Muscle layer of colon (tissue), 2 donors: Measurements from ENCODE around the gene TMEM235.
"Not testable (repeated sequence)": the region's sequence is repeated elsewhere in the genome, so short reads cannot be mapped to it uniquely, and the experiment has no call there.

Source experiments
- H3K27ac ChIP-seq: one replicate; pipeline ENCODE4 v1.7.0; 2013; ENCODE audit warnings: low read depth, mild to moderate bottlenecking, low read length, moderate library complexity
- H3K27me3 ChIP-seq, 2 donors: one replicate each; pipeline ENCODE4 v1.7.0; 2013; ENCODE audit warnings: low read length in 2 of 2, mild to moderate bottlenecking in 2 of 2; ENCODE audit not compliant: insufficient read depth in 2 of 2, control insufficient read depth in 1 of 2
- H3K36me3 ChIP-seq: one replicate; pipeline ENCODE4 v1.7.0; 2013; ENCODE audit warnings: mild to moderate bottlenecking, low read length; ENCODE audit not compliant: insufficient read depth
- H3K4me1 ChIP-seq: one replicate; pipeline ENCODE4 v1.7.0; 2013; ENCODE audit warnings: mild to moderate bottlenecking, low read length; ENCODE audit not compliant: insufficient read depth
- H3K4me3 ChIP-seq, 2 donors: one replicate each; pipeline ENCODE4 v1.7.0; 2013; ENCODE audit warnings: low read length in 2 of 2, low read depth in 1 of 2, mild to moderate bottlenecking in 1 of 2, moderate library complexity in 1 of 2
- H3K9ac ChIP-seq: one replicate; pipeline ENCODE4 v1.7.0; 2013; ENCODE audit warnings: low read length
- H3K9me3 ChIP-seq: one replicate; pipeline ENCODE4 v1.7.0; 2013; ENCODE audit warnings: mild to moderate bottlenecking, low read length
- donor health status: abdominal sarcoma.
- donor health status: Adenocarcinoma of cecum.

The TMEM235 gene

GRCh38 chr17:78233678-78234077 is 2.2 kb downstream of the TMEM235 start:
- H3K9ac ChIP-seq: no peak overlapping the region
- no peaks in the 10 kb centered on the region for H3K4me1 ChIP-seq
- peaks cover 0 to 16% of the 10 kb centered on the region in 2 donors for H3K27me3 ChIP-seq
- H3K4me3 ChIP-seq: no peak overlapping the region
- H3K9me3 ChIP-seq: no peaks in the 10 kb centered on the region
- H3K27ac ChIP-seq: no peak overlapping the region
- H3K36me3 ChIP-seq: no peaks in the 10 kb centered on the region

DNA sequence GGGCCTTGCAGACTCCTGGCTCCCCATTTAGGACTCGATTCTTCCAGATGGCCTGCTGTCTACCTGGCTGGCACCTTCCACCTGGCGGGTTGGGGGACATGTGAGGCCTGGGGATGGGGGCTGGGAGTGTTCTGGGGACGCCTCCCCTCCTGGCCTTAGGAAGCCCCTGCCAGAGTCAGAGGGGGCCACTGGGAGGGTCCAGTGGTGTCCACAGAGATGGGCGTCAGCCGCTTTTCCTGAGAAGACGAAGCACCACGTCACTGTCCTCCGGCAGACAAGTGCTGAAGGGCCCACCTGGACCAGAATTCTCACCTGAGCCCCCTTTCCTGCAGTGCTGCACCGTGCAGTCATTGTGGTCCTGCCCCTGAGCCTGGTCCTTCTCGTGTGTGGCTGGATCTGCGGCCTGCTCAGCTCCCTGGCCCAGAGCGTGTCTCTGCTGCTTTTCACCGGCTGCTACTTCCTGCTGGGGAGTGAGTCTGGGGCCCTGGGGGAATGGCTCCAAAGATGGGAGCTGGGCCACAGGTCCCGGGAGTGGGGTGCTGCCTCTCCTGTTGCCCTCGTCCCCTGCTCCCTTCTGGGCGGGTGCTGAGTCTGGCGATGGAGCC is 2.9 kb downstream of the TMEM235 start:
- H3K4me1 ChIP-seq: no peaks in the 10 kb centered on the region
- H3K36me3 ChIP-seq: no peaks in the 10 kb centered on the region
- H3K27me3 ChIP-seq: peaks cover 0 to 18% of the 10 kb centered on the region in 2 donors
- H3K4me3 ChIP-seq: no peak overlapping the region
- H3K9ac ChIP-seq: no peak overlapping the region
- H3K27ac ChIP-seq: no peak overlapping the region
- no peaks in the 10 kb centered on the region for H3K9me3 ChIP-seq

- not testable (repeated sequence) for H3K9me3 ChIP-seq, H3K4me3 ChIP-seq, H3K9ac ChIP-seq, H3K36me3 ChIP-seq, H3K27ac ChIP-seq, H3K4me1 ChIP-seq
- H3K27me3 ChIP-seq: peaks cover 0 to 20% of the 10 kb centered on the region in 2 donors
Observed at GRCh38 chr17:78235022-78235421, 3.6 kb downstream of the TMEM235 start.

GRCh38 chr17:78235885-78236284 is 4.5 kb downstream of the TMEM235 start:
- Histone ChIP-seq H3K4me1 (no peaks in the 10 kb centered on the region), H3K27me3 (peaks cover 0 to 20% of the 10 kb centered on the region in 2 donors), H3K9ac (no peak overlapping the region), H3K4me3 (no peak overlapping the region), H3K27ac (no peak overlapping the region), H3K36me3 (no peaks in the 10 kb centered on the region), H3K9me3 (no peaks in the 10 kb centered on the region)

DNA sequence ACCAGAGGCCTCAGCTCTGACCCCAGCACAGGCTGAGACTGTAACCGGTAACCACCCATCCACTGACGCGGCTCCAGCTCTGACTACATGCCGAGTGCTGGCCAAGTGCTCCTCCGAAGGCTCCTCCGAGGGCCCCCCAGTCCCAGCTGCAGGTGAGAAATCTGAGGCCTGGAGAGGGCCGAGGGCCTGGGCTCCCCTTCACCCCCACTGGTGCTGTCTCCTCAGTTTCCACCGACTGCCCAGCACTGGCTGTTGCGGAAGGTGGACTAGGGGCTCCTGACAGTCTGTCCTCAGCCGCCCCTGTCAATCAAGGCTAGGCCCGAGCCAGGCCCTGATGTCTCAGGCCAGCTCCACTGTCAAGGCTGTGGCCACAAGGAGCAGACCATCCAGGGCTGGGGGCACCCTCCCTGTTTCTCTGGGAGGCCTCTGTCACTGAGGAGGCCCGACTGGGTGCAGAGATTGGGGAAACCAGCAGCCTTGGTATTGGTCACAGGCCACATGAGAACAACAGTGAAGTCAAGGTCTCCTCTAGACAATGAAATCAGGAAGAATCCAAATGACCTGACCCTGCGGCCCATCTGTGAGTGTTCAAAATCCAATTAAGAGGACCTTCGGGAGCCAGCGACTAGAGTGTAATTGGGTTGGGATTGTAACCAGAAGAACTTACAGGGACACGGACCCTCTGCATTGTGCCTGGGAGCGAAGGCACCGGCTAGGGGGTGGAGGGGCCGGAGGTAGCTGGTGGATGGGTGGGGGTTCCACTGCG is 5.1 kb downstream of the TMEM235 start:
- no peak overlapping the region for H3K27ac ChIP-seq
- no peaks in the 10 kb centered on the region for H3K4me1 ChIP-seq
- peaks cover 0 to 14% of the 10 kb centered on the region in 2 donors for H3K27me3 ChIP-seq
- no peak overlapping the region for H3K4me3 ChIP-seq
- H3K9me3 ChIP-seq: no peaks in the 10 kb centered on the region
- no peak overlapping the region for H3K9ac ChIP-seq
- no peaks in the 10 kb centered on the region for H3K36me3 ChIP-seq

GRCh38 chr17:78237401-78238012 is 6.1 kb downstream of the TMEM235 start:
- Histone ChIP-seq H3K4me1 (no peaks in the 10 kb centered on the region), H3K9ac (no peak overlapping the region), H3K36me3 (no peaks in the 10 kb centered on the region), H3K4me3 (no peak overlapping the region), H3K27me3 (peaks cover 0 to 7% of the 10 kb centered on the region in 2 donors), H3K27ac (no peak overlapping the region), H3K9me3 (no peaks in the 10 kb centered on the region)

GRCh38 chr17:78238823-78239488 is 7.5 kb downstream of the TMEM235 start:
- no peaks in the 10 kb centered on the region for H3K36me3 ChIP-seq
- peaks cover 0 to 4% of the 10 kb centered on the region in 2 donors for H3K27me3 ChIP-seq
- H3K9ac ChIP-seq: no peak overlapping the region
- H3K4me3 ChIP-seq: no peak overlapping the region
- H3K4me1 ChIP-seq: no peaks in the 10 kb centered on the region
- no peak overlapping the region for H3K27ac ChIP-seq
- H3K9me3 ChIP-seq: no peaks in the 10 kb centered on the region

- H3K36me3 ChIP-seq: no peaks in the 10 kb centered on the region
- no peak overlapping the region for H3K27ac ChIP-seq
- no peak overlapping the region for H3K9ac ChIP-seq
- H3K4me3 ChIP-seq: no peak overlapping the region
- H3K4me1 ChIP-seq: no peaks in the 10 kb centered on the region
- no peaks in the 10 kb centered on the region for H3K9me3 ChIP-seq
- peaks cover 0 to 4% of the 10 kb centered on the region in 2 donors for H3K27me3 ChIP-seq
Observed at GRCh38 chr17:78239489-78239931, 8.1 kb downstream of the TMEM235 start.

DNA sequence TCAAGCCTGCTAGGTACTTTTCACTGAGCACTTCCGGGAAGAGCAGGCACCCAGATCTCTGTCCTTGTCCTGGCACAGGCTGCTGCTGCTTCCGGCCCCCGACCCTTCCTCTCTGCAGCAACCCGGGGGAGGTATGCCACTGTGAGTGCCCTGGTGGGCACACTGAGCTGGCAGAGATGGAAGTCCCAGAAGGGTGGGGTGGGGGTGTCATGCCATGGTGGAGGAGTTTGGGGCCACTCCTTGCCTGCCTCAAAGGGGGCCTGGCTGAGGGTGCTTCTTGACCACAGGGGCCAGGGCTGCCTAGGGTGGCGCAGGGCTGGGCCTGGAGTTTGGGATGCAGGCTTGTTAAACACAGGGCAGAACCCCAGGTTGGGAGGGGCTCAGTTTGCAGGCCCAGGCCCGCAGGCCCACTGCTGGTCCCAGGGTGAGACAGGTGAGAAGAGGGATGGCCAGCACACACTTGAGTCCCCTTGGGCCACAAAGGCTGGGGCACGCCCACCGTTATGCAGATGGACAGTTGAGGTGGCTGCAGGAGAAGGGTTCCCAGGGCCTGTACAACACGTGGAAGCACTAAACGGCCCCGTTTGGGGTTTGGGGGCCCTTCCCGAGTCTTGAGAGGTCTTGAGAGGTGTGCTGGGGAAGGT is 8.7 kb downstream of the TMEM235 start:
- H3K27ac ChIP-seq: no peak overlapping the region
- peaks cover 0 to 4% of the 10 kb centered on the region in 2 donors for H3K27me3 ChIP-seq
- no peak overlapping the region for H3K9ac ChIP-seq
- H3K4me1 ChIP-seq: no peaks in the 10 kb centered on the region
- H3K9me3 ChIP-seq: no peaks in the 10 kb centered on the region
- H3K36me3 ChIP-seq: no peaks in the 10 kb centered on the region
- no peak overlapping the region for H3K4me3 ChIP-seq

DNA sequence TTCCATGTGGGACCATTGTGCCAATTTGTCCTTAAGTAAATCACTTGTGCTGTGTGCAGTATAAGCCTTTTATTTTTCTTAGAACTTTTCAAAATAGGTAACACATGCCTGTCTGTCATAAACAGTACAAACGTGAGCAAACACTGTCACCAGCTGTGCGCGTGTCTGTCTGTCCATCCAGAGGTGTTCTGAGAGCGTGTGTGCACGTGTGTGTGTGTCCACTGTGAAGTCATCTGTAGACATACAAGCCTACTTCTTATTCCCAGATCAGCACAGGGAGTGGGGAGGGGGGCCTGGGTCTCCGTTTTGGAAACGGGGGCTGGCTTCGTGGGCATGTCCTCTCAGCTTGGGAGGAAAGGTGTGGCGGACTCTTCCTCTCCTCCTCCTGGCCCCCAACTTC is 9.4 kb downstream of the TMEM235 start:
- H3K36me3 ChIP-seq: no peaks in the 10 kb centered on the region
- H3K4me3 ChIP-seq: no peak overlapping the region
- no peak overlapping the region for H3K27ac ChIP-seq
- H3K27me3 ChIP-seq: peaks cover 0 to 4% of the 10 kb centered on the region in 2 donors
- H3K9me3 ChIP-seq: no peaks in the 10 kb centered on the region
- H3K9ac ChIP-seq: no peak overlapping the region
- no peaks in the 10 kb centered on the region for H3K4me1 ChIP-seq
